H1 (cell line): ENCODE measurements around the gene DCXR. TPM values are rescaled to one million over a fixed set of nuclear protein-coding genes. Genes with fewer than 3 reads are reported as not detected.
A peak's percentile ranks its signal among the peaks of the same experiment; 100 is the strongest.

ENCODE experiments used
- CTCF ChIA-PET: fragments of 300-600 bp; sonication (Branson Sonifier 250); formaldehyde crosslinking; loops from one replicate; lab custom pipeline; 2021; ENCODE audit not compliant: partially characterized antibody; lab: Charles Lee
- POLR2A ChIA-PET: fragments of 300-600 bp; sonication (Branson Sonifier 250); formaldehyde crosslinking; loops from one replicate; lab custom pipeline; 2021; ENCODE audit warnings: inconsistent platforms; ENCODE audit not compliant: partially characterized antibody; lab: Charles Lee
- DNase-seq, 2 experiments: peaks; one replicate each; pipeline versions ENCODE4 v3.0.0 to v3.0.0-alpha.2; 2010 to 2022; ENCODE audit warnings: low spot score in 2 of 2, low read depth in 1 of 2, mixed read lengths in 1 of 2
- FAIRE-seq: peaks from 2 replicates; lab custom pipeline; 2011; peaks lifted over from hg19 to GRCh38; lab: Jason Lieb, UNC
- H2AFZ ChIP-seq: 2 replicates; pipeline ENCODE4 v1.8.1; 2012; ENCODE audit warnings: low read length, inconsistent platforms
- H2AK5ac ChIP-seq: 2 replicates; pipeline ENCODE4 v1.6.1; 2013; ENCODE audit warnings: low read depth, low read length
- H2BK120ac ChIP-seq: replicated peaks from 2 replicates; pipeline ENCODE3; 2013; ENCODE audit warnings: low read depth, low read length, inconsistent platforms
- H2BK12ac ChIP-seq: 2 replicates; pipeline ENCODE4 v1.6.1; 2013; ENCODE audit warnings: low read depth, low read length
- H2BK15ac ChIP-seq: 2 replicates; pipeline ENCODE4 v1.6.1; 2013; ENCODE audit warnings: low read length
- H2BK20ac ChIP-seq: 2 replicates; pipeline ENCODE4 v1.6.1; 2013; ENCODE audit warnings: low read length
- H2BK5ac ChIP-seq: 2 replicates; pipeline ENCODE4 v1.6.1; 2013; ENCODE audit warnings: low read depth, low read length
- H3K14ac ChIP-seq: 2 replicates; pipeline ENCODE4 v1.6.1; 2013; ENCODE audit warnings: inconsistent platforms; ENCODE audit not compliant: insufficient read length
- H3K18ac ChIP-seq: 2 replicates; pipeline ENCODE4 v1.6.1; 2013; ENCODE audit warnings: low read length; ENCODE audit errors: extremely low read depth
- H3K23ac ChIP-seq: 2 replicates; pipeline ENCODE4 v1.6.1; 2013; ENCODE audit warnings: inconsistent platforms; ENCODE audit not compliant: insufficient read length
- H3K23me2 ChIP-seq: 2 replicates; pipeline ENCODE4 v1.6.1; 2013; ENCODE audit warnings: low read depth, low read length
- H3K27ac ChIP-seq: 2 replicates; pipeline ENCODE4 v1.6.1; 2011; ENCODE audit warnings: low read depth, low read length, inconsistent platforms
- H3K27me3 ChIP-seq, 4 experiments: replicated peaks in 1 of 4; 1 replicate in 1 of 4; 2 replicates in 3 of 4; pipeline versions ENCODE4 v1.6.1 to v1.8.1; 2011 to 2013; ENCODE audit warnings: low read length in 3 of 4, mild to moderate bottlenecking in 3 of 4, inconsistent platforms in 2 of 4, mixed read lengths in 2 of 4, moderate library complexity in 1 of 4; ENCODE audit not compliant: control insufficient read depth in 3 of 4, insufficient read depth in 3 of 4; ENCODE audit errors: extremely low read depth in 1 of 4
- H3K36me3 ChIP-seq, 4 experiments: 2 replicates each; pipeline versions ENCODE4 v1.6.1 to v1.8.1; 2011 to 2013; ENCODE audit warnings: mild to moderate bottlenecking in 4 of 4, low read length in 3 of 4, moderate library complexity in 2 of 4, control low read depth in 1 of 4, inconsistent platforms in 1 of 4; ENCODE audit not compliant: insufficient read depth in 4 of 4, control insufficient read depth in 2 of 4
- H3K4ac ChIP-seq: replicated peaks from 2 replicates; pipeline ENCODE3; 2013; ENCODE audit warnings: low read length, low read depth, mixed read lengths, inconsistent platforms; ENCODE audit not compliant: insufficient read length
- H3K4me1 ChIP-seq, 4 experiments: replicated peaks in 1 of 4; 1 replicate in 1 of 4; 2 replicates in 3 of 4; pipeline versions ENCODE4 v1.6.1 to v1.8.1; 2011 to 2013; ENCODE audit warnings: low read length in 3 of 4, inconsistent platforms in 2 of 4, mixed read lengths in 1 of 4; ENCODE audit not compliant: insufficient read depth in 4 of 4, control insufficient read depth in 3 of 4
- H3K4me2 ChIP-seq, 2 experiments: 2 replicates each; pipeline versions ENCODE4 v1.6.1 to v1.8.1; 2011 to 2013; ENCODE audit warnings: low read depth in 2 of 2, low read length in 2 of 2, control low read depth in 1 of 2, inconsistent platforms in 1 of 2, mild to moderate bottlenecking in 1 of 2; ENCODE audit not compliant: insufficient read depth in 1 of 2
- H3K4me3 ChIP-seq, 4 experiments: fragments of 200-600, 300-600 bp in 1 of 4; sonication (generic), shearing (Covaris generic), sonication (Bioruptor Twin) in 1 of 4; 2 replicates each; pipeline versions ENCODE4 v1.5.1 to v1.8.1; 2011 to 2016; ENCODE audit warnings: low read length in 4 of 4, low read depth in 3 of 4, control low read depth in 2 of 4, inconsistent platforms in 2 of 4, mild to moderate bottlenecking in 2 of 4, mixed read lengths in 1 of 4, moderate library complexity in 1 of 4; ENCODE audit not compliant: insufficient read depth in 2 of 4; ENCODE audit errors: extremely low read depth in 1 of 4
- H3K56ac ChIP-seq: replicated peaks from 2 replicates; pipeline ENCODE3; 2013; ENCODE audit warnings: low read depth, mild to moderate bottlenecking, mixed read lengths, low read length, inconsistent platforms; ENCODE audit not compliant: insufficient read length
- H3K79me1 ChIP-seq: 2 replicates; pipeline ENCODE4 v1.6.1; 2013; ENCODE audit warnings: low read depth, low read length, control low read depth
- H3K79me2 ChIP-seq, 2 experiments: 2 replicates each; pipeline versions ENCODE4 v1.6.1 to v1.8.1; 2012 to 2013; ENCODE audit warnings: low read length in 2 of 2, mild to moderate bottlenecking in 2 of 2, inconsistent platforms in 1 of 2; ENCODE audit not compliant: insufficient read depth in 2 of 2, control insufficient read depth in 1 of 2
- H3K9ac ChIP-seq, 4 experiments: replicated peaks in 1 of 4; 1 replicate in 1 of 4; 2 replicates in 3 of 4; pipeline versions ENCODE4 v1.6.1 to v1.8.1; 2011 to 2013; ENCODE audit warnings: low read depth in 3 of 4, low read length in 3 of 4, control low read depth in 2 of 4, mild to moderate bottlenecking in 2 of 4, moderate library complexity in 2 of 4, inconsistent platforms in 1 of 4; ENCODE audit errors: extremely low read depth in 1 of 4
- H3K9me3 ChIP-seq, 2 experiments: 2 replicates each; pipeline versions ENCODE4 v1.6.1 to v1.8.1; 2012 to 2013; ENCODE audit warnings: mild to moderate bottlenecking in 2 of 2, moderate library complexity in 2 of 2, control low read depth in 1 of 2, inconsistent platforms in 1 of 2, low read depth in 1 of 2, low read length in 1 of 2, mixed read lengths in 1 of 2; ENCODE audit not compliant: insufficient read depth in 2 of 2
- H4K20me1 ChIP-seq, 2 experiments: replicated peaks in 1 of 2; 2 replicates each; pipeline versions ENCODE3 to v1.8.1; 2011 to 2013; ENCODE audit warnings: inconsistent platforms in 2 of 2, low read length in 2 of 2, mild to moderate bottlenecking in 1 of 2; ENCODE audit not compliant: insufficient read depth in 2 of 2, control insufficient read depth in 1 of 2
- H4K5ac ChIP-seq: 2 replicates; pipeline ENCODE4 v1.6.1; 2013; ENCODE audit warnings: low read length, low read depth, mixed read lengths, inconsistent platforms; ENCODE audit not compliant: insufficient read length
- H4K8ac ChIP-seq: 2 replicates; pipeline ENCODE4 v1.8.0; 2013; ENCODE audit warnings: mild to moderate bottlenecking, moderate library complexity, low read length, inconsistent platforms; ENCODE audit not compliant: insufficient read depth; ENCODE audit errors: extremely low read depth
- H4K91ac ChIP-seq: replicated peaks from 2 replicates; pipeline ENCODE3; 2013; ENCODE audit warnings: low read length, mixed read lengths, inconsistent platforms; ENCODE audit not compliant: insufficient read length
- CBX5 ChIP-seq: fragments of 300-800, 300-1000 bp; sonication (generic); IDR thresholded peaks from 2 replicates; pipeline ENCODE4 v1.7.1; 2016; ENCODE audit warnings: antibody characterized with exemption, low read length, low read depth
- CBX8 ChIP-seq: fragments of 300-800, 300-1000 bp; sonication (generic); IDR thresholded peaks from 2 replicates; pipeline ENCODE4 v1.7.1; 2016; ENCODE audit warnings: low read depth, low read length, borderline replicate concordance
- CHD2 ChIP-seq: IDR thresholded peaks from 2 replicates; pipeline ENCODE4 v1.6.1; 2012; ENCODE audit warnings: low read length, improper control_type of control experiment
- EGR1 ChIP-seq: IDR thresholded peaks from 2 replicates; pipeline ENCODE4 v1.6.1; 2011; ENCODE audit warnings: low read depth, low read length, borderline replicate concordance
- GABPA ChIP-seq: IDR thresholded peaks from 2 replicates; pipeline ENCODE4 v1.6.1; 2011; ENCODE audit warnings: mild to moderate bottlenecking, low read length, moderate library complexity, borderline replicate concordance; ENCODE audit not compliant: insufficient read depth
- NRF1 ChIP-seq: IDR thresholded peaks from 2 replicates; pipeline ENCODE4 v1.6.1; 2011; ENCODE audit warnings: mild to moderate bottlenecking, low read depth, low read length, improper control_type of control experiment
- POU5F1 ChIP-seq: IDR thresholded peaks from 2 replicates; pipeline ENCODE4 v1.6.1; 2011; ENCODE audit warnings: low read depth, mild to moderate bottlenecking, low read length, moderate library complexity
- RXRA ChIP-seq: IDR thresholded peaks from 2 replicates; pipeline ENCODE4 v1.6.1; 2011; ENCODE audit warnings: low read depth, mild to moderate bottlenecking, low read length, moderate library complexity; ENCODE audit not compliant: insufficient read depth
- SAP30 ChIP-seq: fragments of 300-600 bp; sonication (generic); IDR thresholded peaks from 2 replicates; pipeline ENCODE4 v1.7.1; 2012; ENCODE audit warnings: low read length, moderate library complexity, mild to moderate bottlenecking, inconsistent platforms; ENCODE audit not compliant: insufficient read depth, insufficient replicate concordance
- SIX5 ChIP-seq: IDR thresholded peaks from 2 replicates; pipeline ENCODE4 v1.6.1; 2011; ENCODE audit warnings: mild to moderate bottlenecking, low read depth, low read length
- SP1 ChIP-seq: IDR thresholded peaks from 2 replicates; pipeline ENCODE4 v1.6.1; 2011; ENCODE audit warnings: low read depth, low read length
- TAF1 ChIP-seq: IDR thresholded peaks from 2 replicates; pipeline ENCODE4 v1.6.1; 2011; ENCODE audit warnings: mild to moderate bottlenecking, low read depth, low read length
- TCF12 ChIP-seq: IDR thresholded peaks from 2 replicates; pipeline ENCODE4 v1.6.1; 2011; ENCODE audit warnings: low read depth, mild to moderate bottlenecking, low read length
- WGBS, 2 experiments: shearing (Covaris generic) in 1 of 2; methylation state at CpG; one replicate each; pipeline versions ENCODE4 v1.1.6 to v1.1.7; 2013 to 2015; ENCODE audit warnings: low lambda C conversion rate in 2 of 2, mixed read lengths in 2 of 2, inconsistent platforms in 1 of 2, low coverage in 1 of 2, missing lambda C conversion rate in 1 of 2; ENCODE audit not compliant: insufficient replicate concordance in 2 of 2, insufficient coverage in 1 of 2, insufficient read length in 1 of 2; ENCODE audit errors: extremely low coverage in 1 of 2, missing lambda C conversion rate in 1 of 2; 5-methylcytosine and 5-hydroxymethylcytosine counted together
- polyA plus RNA-seq, 7 experiments: library from polyadenylated mRNA; depleted of rRNA in 3 of 7; stranded (reverse) in 5 of 7; unstranded in 2 of 7; fragments of >200 nt in 5 of 7; fragments of 200-250 nt in 2 of 7; gene quantifications; 1 replicate in 5 of 7; 2 replicates in 1 of 7; 4 replicates in 1 of 7; pipeline versions ENCODE4 v1.2.1 to v1.2.3, GENCODE V29; 2011 to 2013; ENCODE audit warnings: missing spikeins in 2 of 7, mixed read lengths in 2 of 7
- total RNA-seq: library from RNA; stranded (reverse); fragmentation: NEBNext Ultra II Directional; extraction: Animal tissue kit (Norgen Biotek cat#: 25700); gene quantifications from 2 replicates; pipeline ENCODE4 v1.2.1, GENCODE V29; 2021

The DCXR gene
- total and polyA plus RNA-seq, 2 of the 8 experiments (the other 6 are each of a cell fraction or from before 2014, with no cell fraction given), result 96.3 to 212 TPM

- Histone ChIP-seq H2BK5ac (peak within 1 kb of the TSS; percentile 83; the same call in 1 of the 2 replicates), H3K23ac (no peak within 1 kb of the TSS), H4K8ac (peak within 1 kb of the TSS; percentile 69), H3K4me1 (peaks cover 0 to 14% (median 8%) of the 10 kb centered on the region in 4 experiments; a peak in 5 of 7 replicates), H3K79me2 (peaks cover 0 to 12% of the 10 kb centered on the region in 2 experiments; a peak in 1 of 4 replicates), H3K56ac (peak within 1 kb of the TSS; percentile 84), H3K79me1 (peaks cover 4% of the 10 kb centered on the region; the same call in 1 of the 2 replicates), H3K27ac (peak within 1 kb of the TSS; percentile 46; the same call in 1 of the 2 replicates), H3K4me3 (peak within 1 kb of the TSS; percentile 83 to 93 (median 86)), H4K91ac (peak within 1 kb of the TSS; percentile 44), H2AK5ac (no peak within 1 kb of the TSS; the same call in 1 of the 2 replicates), H3K36me3 (no peaks in the 10 kb centered on the region; a peak in 1 of 8 replicates), H2BK15ac (0 out of 2 replicates have a peak within 1 kb of the TSS, but pooled peaks have one; percentile 29), H4K5ac (peak within 1 kb of the TSS; percentile 52), H3K9ac (peak within 1 kb of the TSS; percentile 76 to 80 (median 80)), H2BK20ac (no peak within 1 kb of the TSS), H3K23me2 (peaks cover 12% of the 10 kb centered on the region), H2BK120ac (no peak within 1 kb of the TSS), H2AFZ (no peak within 1 kb of the TSS; the same call in 1 of the 2 replicates), H2BK12ac (no peak within 1 kb of the TSS), H3K27me3 (no peaks in the 10 kb centered on the region), H3K4me2 (peak within 1 kb of the TSS; percentile 87 to 96), H3K9me3 (no peaks in the 10 kb centered on the region), H4K20me1 (peaks cover 7 to 13% of the 10 kb centered on the region in 2 experiments), H3K14ac (no peak within 1 kb of the TSS), H3K18ac (peak within 1 kb of the TSS; percentile 71), H3K4ac (peak within 1 kb of the TSS; percentile 21)
- CTCF ChIA-PET, result interaction anchor here (0.7 to 2.0 kb wide), 8 partner anchors 8 to 95 kb away, joined by 3 to 7 read pairs (median 4); partner anchors contain the start of genes MAFG and RAC3
- 0% methylated on average over 25 of the region's 42 CpGs; no CpG with 5 or more reads in 1 of the 2 experiments for WGBS, 2 experiments
- DNase-seq, result peak; percentile 98 to 99
- FAIRE-seq, result no peak
- POLR2A ChIA-PET, result interaction anchor here (0.5 to 4.3 kb wide), 21 partner anchors 9 to 356 kb away, joined by 3 to 22 read pairs (median 3); partner anchors contain the start of genes ASPSCR1, CCDC137, DCXR and FASN
- TF ChIP-seq RXRA (no peak), TAF1 (no peak), CBX8 (no peak), POU5F1 (no peak), SAP30 (no peak), CBX5 (no peak), TCF12 (no peak), CHD2 (0 out of 2 replicates have a peak, but pooled peaks have one; percentile 48), EGR1 (no peak), SIX5 (peak; percentile 66), GABPA (no peak), NRF1 (peak; percentile 32; the same call in 1 of the 2 replicates), SP1 (peak; percentile 91)
Measured at GRCh38 chr17:82022981-82023446, 14.5 kb downstream of the DCXR start, which contains the start of gene LRRC45. LRRC45 (plus strand) TSS chr17:82023305; CDS start chr17:82023644, 339 bp downstream.
